Esophagus muscularis mucosa (tissue), 4 donors: Measurements from ENCODE around the gene CNFN. TPM values are rescaled to one million over a fixed set of nuclear protein-coding genes. Genes with fewer than 3 reads are reported as not detected.

ENCODE experiments used
- DNase-seq: peaks from one replicate; pipeline ENCODE4 v3.0.0-alpha.2; 2017; ENCODE audit errors: extremely low spot score
- H3K27ac ChIP-seq, 4 donors: fragments of 200-600 bp; sonication (generic); replicated peaks in 1 of 4; 1 replicate in 3 of 4; 2 replicates in 1 of 4; pipeline ENCODE4 v1.5.1; 2016 to 2019; ENCODE audit warnings: mild to moderate bottlenecking in 1 of 4
- H3K27me3 ChIP-seq, 4 donors: fragments of 200-600 bp; sonication (generic); one replicate each; pipeline versions ENCODE4 v1.5.1 to v1.6.0; 2016 to 2019
- H3K36me3 ChIP-seq, 4 donors: fragments of 200-600 bp; sonication (generic); one replicate each; pipeline ENCODE4 v1.5.1; 2016 to 2019
- H3K4me1 ChIP-seq, 4 donors: fragments of 200-600 bp; sonication (generic); one replicate each; pipeline ENCODE4 v1.5.1; 2016 to 2019
- H3K4me3 ChIP-seq, 4 donors: fragments of 200-600 bp; sonication (generic); 1 replicate in 2 of 4; 2 replicates in 2 of 4; pipeline ENCODE4 v1.5.1; 2016 to 2019; ENCODE audit warnings: mild to moderate bottlenecking in 4 of 4, moderate library complexity in 1 of 4
- H3K9me3 ChIP-seq, 4 donors: fragments of 200-600 bp; sonication (generic); 1 replicate in 3 of 4; 2 replicates in 1 of 4; pipeline ENCODE4 v1.5.1; 2016 to 2019
- CTCF ChIP-seq, 3 experiments: fragments of 200-600 bp in 2 of 3; fragments of 450-650 bp in 1 of 3; sonication (generic) in 2 of 3; IDR thresholded peaks; one replicate each; pipeline ENCODE4 v1.5.1; 2017 to 2019; ENCODE audit warnings: antibody characterized with exemption in 3 of 3, mild to moderate bottlenecking in 2 of 3, moderate library complexity in 1 of 3
- EP300 ChIP-seq: sonication (generic); formaldehyde crosslinking; IDR thresholded peaks from one replicate; pipeline ENCODE4 v1.6.1; 2017; ENCODE audit warnings: antibody characterized with exemption
- POLR2A ChIP-seq: fragments of 450-650 bp; IDR thresholded peaks from one replicate; pipeline ENCODE4 v1.6.1; 2017; ENCODE audit warnings: antibody characterized with exemption, moderate library complexity, mild to moderate bottlenecking, low read depth
- POLR2AphosphoS5 ChIP-seq, 2 donors: sonication (generic); formaldehyde crosslinking; IDR thresholded peaks; one replicate each; pipeline ENCODE4 v1.6.1; 2017; ENCODE audit warnings: antibody characterized with exemption in 2 of 2
- WGBS: methylation state at CpG from one replicate; pipeline ENCODE4 v1.1.5; 2018; 5-methylcytosine and 5-hydroxymethylcytosine counted together
- intact Hi-C: fragments of 100-400 bp; cut with DNase I; formaldehyde crosslinking; loops from one replicate; pipeline ENCODE4 v1.15.1; 2023
- total RNA-seq, 4 donors: library from RNA; depleted of rRNA; stranded (reverse); fragments of >200 nt; gene quantifications; one replicate each; pipeline versions ENCODE4 v1.1.0 to v1.2.1, GENCODE V29; 2016

CNFN gene
- total RNA-seq, 4 donors from 2014 or later: 0.92 to 2.5 TPM; not detected in 2

GRCh38 chr19:42352301-42353259 lies 37.5 kb downstream of the CNFN start:
- H3K36me3 ChIP-seq: peaks cover 30 to 99% (median 88%) of the 10 kb centered on the region in 4 donors
- H3K27me3 ChIP-seq: no peaks in the 10 kb centered on the region
- WGBS: 92% methylated on average over 11 of the region's 31 CpGs
- H3K4me1 ChIP-seq: no peaks in the 10 kb centered on the region
- no peak for DNase-seq
- H3K27ac ChIP-seq: no peak overlapping the region
- intact Hi-C loops: no loop called here
- H3K4me3 ChIP-seq: no peak overlapping the region
- TF ChIP-seq EP300: no peak
- TF ChIP-seq CTCF (IDR thresholded peaks at IDR 0.05): no peak
- TF ChIP-seq POLR2AphosphoS5 (IDR thresholded peaks at IDR 0.05): no peak
- no peak for TF ChIP-seq POLR2A
- H3K9me3 ChIP-seq: no peaks in the 10 kb centered on the region

- WGBS: 96% methylated on average over 10 of the region's 21 CpGs
- H3K4me1 ChIP-seq: no peaks in the 10 kb centered on the region
- H3K4me3 ChIP-seq: no peak overlapping the region
- TF ChIP-seq POLR2AphosphoS5 (IDR thresholded peaks at IDR 0.05) (no peak), EP300 (no peak), CTCF (IDR thresholded peaks at IDR 0.05) (no peak), POLR2A (no peak)
- intact Hi-C loops: no loop called here
- H3K27ac ChIP-seq: no peak overlapping the region
- no peak for DNase-seq
- no peaks in the 10 kb centered on the region for H3K27me3 ChIP-seq
- no peaks in the 10 kb centered on the region for H3K9me3 ChIP-seq
- peaks cover 23 to 95% (median 80%) of the 10 kb centered on the region in 4 donors for H3K36me3 ChIP-seq
These were observed 38.9 kb downstream of the CNFN start for GRCh38 chr19:42351079-42351735.

- Histone ChIP-seq H3K27me3 (no peaks in the 10 kb centered on the region), H3K4me1 (no peaks in the 10 kb centered on the region), H3K4me3 (no peak overlapping the region), H3K36me3 (peaks cover 23 to 95% (median 77%) of the 10 kb centered on the region in 4 donors), H3K9me3 (no peaks in the 10 kb centered on the region), H3K27ac (no peak overlapping the region)
- TF ChIP-seq POLR2AphosphoS5 (IDR thresholded peaks at IDR 0.05) (no peak), EP300 (no peak), POLR2A (no peak), CTCF (IDR thresholded peaks at IDR 0.05) (no peak)
- no peak for DNase-seq
- 90% methylated on average over 3 of the region's 3 CpGs for WGBS
- intact Hi-C loops: no loop called here
These were observed 39.7 kb downstream of the CNFN start for GRCh38 chr19:42350417-42350816.

- peaks cover 27 to 95% (median 78%) of the 10 kb centered on the region in 4 donors for H3K36me3 ChIP-seq
- H3K4me1 ChIP-seq: no peaks in the 10 kb centered on the region
- no peak overlapping the region for H3K27ac ChIP-seq
- H3K9me3 ChIP-seq: no peaks in the 10 kb centered on the region
- DNase-seq: no peak
- intact Hi-C loops: no loop called here
- no peak overlapping the region for H3K4me3 ChIP-seq
- TF ChIP-seq CTCF (IDR thresholded peaks at IDR 0.05): no peak
- no peak for TF ChIP-seq POLR2AphosphoS5 (IDR thresholded peaks at IDR 0.05)
- no peak for TF ChIP-seq POLR2A
- TF ChIP-seq EP300: no peak
- WGBS: 93% methylated on average over 14 of the region's 14 CpGs
- H3K27me3 ChIP-seq: no peaks in the 10 kb centered on the region
These were observed 40.6 kb downstream of the CNFN start for GRCh38 chr19:42349378-42350107.
